Panc1 (cell line): ENCODE data around the gene MAPK4. TPM values are rescaled to one million over a fixed set of nuclear protein-coding genes. Genes with fewer than 3 reads are reported as not detected.

ENCODE experiments used
- ATAC-seq: fragments of 200-7000 bp; cut with Tn5 transposase; 2 replicates; pipeline ENCODE4 v1.9.1; 2020; ENCODE audit warnings: mild to moderate bottlenecking, moderate library complexity
- BruUV-seq: library from RNA; stranded (reverse); fragments of 400-500 nt; replicated peaks from 2 replicates; lab custom pipeline; 2021; lab: Mats Ljungman, UMichigan
- CTCF ChIA-PET: fragments of 300-600 bp; sonication (Branson Sonifier 250); formaldehyde crosslinking; loops from one replicate; lab custom pipeline; 2022; ENCODE audit warnings: antibody characterized with exemption; lab: Charles Lee
- POLR2A ChIA-PET: fragments of 300-600 bp; sonication (Branson Sonifier 250); formaldehyde crosslinking; loops from one replicate; lab custom pipeline; 2022; ENCODE audit warnings: antibody characterized with exemption; lab: Charles Lee
- DNase-seq: peaks from one replicate; pipeline ENCODE4 v3.0.0-alpha.2; 2010; ENCODE audit warnings: low read depth, low spot score
- H3K27ac ChIP-seq: 2 replicates; pipeline ENCODE4 v1.5.1; 2011; ENCODE audit warnings: mild to moderate bottlenecking, low read length, inconsistent platforms
- H3K27me3 ChIP-seq: fragments of 200-500 bp; sonication (Bioruptor generic); 2 replicates; pipeline ENCODE4 v1.6.0; 2014; ENCODE audit warnings: low read length, inconsistent platforms; ENCODE audit not compliant: control insufficient read depth, insufficient read depth
- H3K36me3 ChIP-seq: fragments of 200-500 bp; sonication (Bioruptor generic); 2 replicates; pipeline ENCODE4 v1.5.1; 2014; ENCODE audit warnings: inconsistent platforms, mild to moderate bottlenecking, low read length, moderate library complexity; ENCODE audit not compliant: control insufficient read depth, insufficient read depth
- H3K4me1 ChIP-seq: 2 replicates; pipeline ENCODE4 v1.5.1; 2011; ENCODE audit warnings: inconsistent platforms, mild to moderate bottlenecking, low read length, moderate library complexity; ENCODE audit not compliant: control insufficient read depth, insufficient read depth
- H3K4me3 ChIP-seq, 2 experiments: 2 replicates each; pipeline ENCODE4 v1.5.1; 2011 to 2012; ENCODE audit warnings: low read depth in 2 of 2, low read length in 2 of 2, mild to moderate bottlenecking in 2 of 2, inconsistent platforms in 1 of 2, moderate library complexity in 1 of 2
- H3K9me3 ChIP-seq: fragments of 200-500 bp; sonication (Bioruptor generic); 2 replicates; pipeline ENCODE4 v1.5.1; 2014; ENCODE audit warnings: low read depth, mild to moderate bottlenecking, inconsistent platforms, low read length, moderate library complexity; ENCODE audit not compliant: control insufficient read depth, insufficient read depth
- POLR2AphosphoS5 ChIP-seq: IDR thresholded peaks from 2 replicates; pipeline ENCODE4 v1.6.1; 2012; ENCODE audit warnings: mild to moderate bottlenecking, low read depth, low read length, moderate library complexity
- SIN3A ChIP-seq: IDR thresholded peaks from 2 replicates; pipeline ENCODE4 v1.6.1; 2012; ENCODE audit warnings: low read depth, mild to moderate bottlenecking, low read length, moderate library complexity, borderline replicate concordance; ENCODE audit not compliant: insufficient read depth
- TCF7L2 ChIP-seq: IDR thresholded peaks from 2 replicates; pipeline ENCODE4 v1.6.1; 2011; ENCODE audit warnings: mild to moderate bottlenecking, low read depth, low read length, inconsistent platforms
- in situ Hi-C: cut with HindIII; loops from 2 replicates; pipeline ENCODE4 v1.10.0; 2016; ENCODE audit warnings: low sequenced_read_pairs, low pct_unique_long_range_greater_than_20kb
- intact Hi-C: fragments of 100-400 bp; cut with micrococcal nuclease; formaldehyde crosslinking; loops from one replicate; pipeline ENCODE4 v1.10.0; 2022; ENCODE audit not compliant: unreplicated experiment
- total RNA-seq: library from RNA; stranded (reverse); gene quantifications from one replicate; pipeline ENCODE4 v1.2.1, GENCODE V29; 2021; ENCODE audit not compliant: unreplicated experiment
- TF ChIP-seq, protein P1 (sequence below), 2 experiments: IDR thresholded peaks; 2 replicates each; pipeline ENCODE4 v1.6.1; 2011 to 2012; ENCODE audit warnings: low read depth in 2 of 2, control low read depth in 1 of 2, low read length in 1 of 2, mild to moderate bottlenecking in 1 of 2, moderate library complexity in 1 of 2; ENCODE audit not compliant: insufficient read depth in 1 of 2
- TF ChIP-seq, protein P2 (sequence below): fragments of 450-650 bp; IDR thresholded peaks from 2 replicates; pipeline ENCODE4 v1.5.1; 2017; ENCODE audit warnings: mild to moderate bottlenecking

Gene MAPK4
- total RNA-seq, 1 experiment from 2014 or later = not detected

DNA sequence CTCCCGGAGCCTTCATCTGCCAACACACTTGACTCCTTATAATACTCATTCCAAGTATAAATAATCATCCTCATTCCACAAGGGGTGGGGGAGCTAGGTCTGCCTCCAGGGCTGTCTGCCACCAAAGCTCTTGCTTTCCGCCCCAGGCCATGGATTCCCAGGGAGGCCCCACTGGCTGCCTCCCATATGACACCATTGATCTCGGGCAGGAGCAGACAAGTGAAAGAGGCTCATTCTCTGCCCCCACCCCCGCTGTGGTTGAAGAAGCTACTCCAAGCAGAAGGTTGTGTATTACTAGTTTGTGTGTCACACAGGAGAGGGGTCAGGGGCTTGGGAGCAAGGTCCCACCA, 160.4 kb downstream of the MAPK4 start:
- DNase-seq (no peak), ATAC-seq (no peak)
- Histone ChIP-seq H3K27ac (no peak overlapping the region), H3K4me1 (no peaks in the 10 kb centered on the region), H3K36me3 (no peaks in the 10 kb centered on the region), H3K9me3 (no peaks in the 10 kb centered on the region), H3K27me3 (no peaks in the 10 kb centered on the region), H3K4me3 (no peak overlapping the region)
- intact Hi-C loops (no loop called here), in situ Hi-C loops (no loop called here)
- BruUV-seq = no TSS peak
- ChIA-PET POLR2A (no interaction called here), CTCF (no interaction called here)
- TF ChIP-seq, protein P1, sequence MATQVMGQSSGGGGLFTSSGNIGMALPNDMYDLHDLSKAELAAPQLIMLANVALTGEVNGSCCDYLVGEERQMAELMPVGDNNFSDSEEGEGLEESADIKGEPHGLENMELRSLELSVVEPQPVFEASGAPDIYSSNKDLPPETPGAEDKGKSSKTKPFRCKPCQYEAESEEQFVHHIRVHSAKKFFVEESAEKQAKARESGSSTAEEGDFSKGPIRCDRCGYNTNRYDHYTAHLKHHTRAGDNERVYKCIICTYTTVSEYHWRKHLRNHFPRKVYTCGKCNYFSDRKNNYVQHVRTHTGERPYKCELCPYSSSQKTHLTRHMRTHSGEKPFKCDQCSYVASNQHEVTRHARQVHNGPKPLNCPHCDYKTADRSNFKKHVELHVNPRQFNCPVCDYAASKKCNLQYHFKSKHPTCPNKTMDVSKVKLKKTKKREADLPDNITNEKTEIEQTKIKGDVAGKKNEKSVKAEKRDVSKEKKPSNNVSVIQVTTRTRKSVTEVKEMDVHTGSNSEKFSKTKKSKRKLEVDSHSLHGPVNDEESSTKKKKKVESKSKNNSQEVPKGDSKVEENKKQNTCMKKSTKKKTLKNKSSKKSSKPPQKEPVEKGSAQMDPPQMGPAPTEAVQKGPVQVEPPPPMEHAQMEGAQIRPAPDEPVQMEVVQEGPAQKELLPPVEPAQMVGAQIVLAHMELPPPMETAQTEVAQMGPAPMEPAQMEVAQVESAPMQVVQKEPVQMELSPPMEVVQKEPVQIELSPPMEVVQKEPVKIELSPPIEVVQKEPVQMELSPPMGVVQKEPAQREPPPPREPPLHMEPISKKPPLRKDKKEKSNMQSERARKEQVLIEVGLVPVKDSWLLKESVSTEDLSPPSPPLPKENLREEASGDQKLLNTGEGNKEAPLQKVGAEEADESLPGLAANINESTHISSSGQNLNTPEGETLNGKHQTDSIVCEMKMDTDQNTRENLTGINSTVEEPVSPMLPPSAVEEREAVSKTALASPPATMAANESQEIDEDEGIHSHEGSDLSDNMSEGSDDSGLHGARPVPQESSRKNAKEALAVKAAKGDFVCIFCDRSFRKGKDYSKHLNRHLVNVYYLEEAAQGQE (IDR thresholded peaks at IDR 0.05; ENCODE audit: insufficient read depth in 1 of 2, low read depth in 2 of 2, low read length in 1 of 2) = no peak
- TF ChIP-seq SIN3A (no peak), POLR2AphosphoS5 (no peak), TCF7L2 (no peak)
- TF ChIP-seq, protein P2, sequence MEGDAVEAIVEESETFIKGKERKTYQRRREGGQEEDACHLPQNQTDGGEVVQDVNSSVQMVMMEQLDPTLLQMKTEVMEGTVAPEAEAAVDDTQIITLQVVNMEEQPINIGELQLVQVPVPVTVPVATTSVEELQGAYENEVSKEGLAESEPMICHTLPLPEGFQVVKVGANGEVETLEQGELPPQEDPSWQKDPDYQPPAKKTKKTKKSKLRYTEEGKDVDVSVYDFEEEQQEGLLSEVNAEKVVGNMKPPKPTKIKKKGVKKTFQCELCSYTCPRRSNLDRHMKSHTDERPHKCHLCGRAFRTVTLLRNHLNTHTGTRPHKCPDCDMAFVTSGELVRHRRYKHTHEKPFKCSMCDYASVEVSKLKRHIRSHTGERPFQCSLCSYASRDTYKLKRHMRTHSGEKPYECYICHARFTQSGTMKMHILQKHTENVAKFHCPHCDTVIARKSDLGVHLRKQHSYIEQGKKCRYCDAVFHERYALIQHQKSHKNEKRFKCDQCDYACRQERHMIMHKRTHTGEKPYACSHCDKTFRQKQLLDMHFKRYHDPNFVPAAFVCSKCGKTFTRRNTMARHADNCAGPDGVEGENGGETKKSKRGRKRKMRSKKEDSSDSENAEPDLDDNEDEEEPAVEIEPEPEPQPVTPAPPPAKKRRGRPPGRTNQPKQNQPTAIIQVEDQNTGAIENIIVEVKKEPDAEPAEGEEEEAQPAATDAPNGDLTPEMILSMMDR = no peak

DNA sequence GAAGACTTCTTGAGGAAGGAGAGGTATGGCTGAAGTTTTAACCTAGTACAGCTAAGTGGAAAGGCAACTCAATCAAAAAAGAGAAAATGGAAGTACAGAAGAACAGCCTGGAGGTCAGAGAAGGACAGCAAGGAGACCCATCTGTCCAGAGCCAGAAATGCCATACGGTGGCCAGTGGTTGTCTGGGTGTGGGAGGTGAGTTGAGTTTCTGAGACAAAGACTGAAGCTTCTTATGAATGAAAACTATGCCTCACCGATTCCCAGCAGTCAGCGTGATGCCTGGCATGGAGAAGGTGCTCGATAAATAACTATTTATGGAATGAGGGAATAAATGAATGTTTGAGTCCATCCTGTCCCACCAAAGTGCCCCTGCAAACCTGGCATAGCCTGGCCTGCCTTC, 161.1 kb downstream of the MAPK4 start:
- in situ Hi-C loops = no loop called here
- intact Hi-C loops = no loop called here
- CTCF ChIA-PET = no interaction called here
- no peak for DNase-seq
- Histone ChIP-seq H3K27me3 (no peaks in the 10 kb centered on the region), H3K4me3 (no peak overlapping the region), H3K4me1 (no peaks in the 10 kb centered on the region), H3K36me3 (no peaks in the 10 kb centered on the region), H3K27ac (no peak overlapping the region), H3K9me3 (no peaks in the 10 kb centered on the region)
- POLR2A ChIA-PET = no interaction called here
- no peak for TF ChIP-seq TCF7L2
- TF ChIP-seq, protein P1 (IDR thresholded peaks at IDR 0.05; ENCODE audit: insufficient read depth in 1 of 2, low read depth in 2 of 2, low read length in 1 of 2) = no peak
- no peak for TF ChIP-seq SIN3A
- no peak for TF ChIP-seq POLR2AphosphoS5
- TF ChIP-seq, protein P2 = no peak
- no TSS peak for BruUV-seq
- ATAC-seq = no peak
